Sigmoid colon (tissue), 7 donors: ENCODE measurements around the gene GFER. TPM values are rescaled to one million over a fixed set of nuclear protein-coding genes. Genes with fewer than 3 reads are reported as not detected.

Source experiments
- DNase-seq: peaks from one replicate; pipeline ENCODE4 v3.0.0-alpha.2; 2019
- H3K27ac ChIP-seq, 4 donors: fragments of 200-600 bp; sonication (generic); one replicate each; pipeline ENCODE4 v1.5.1; 2016 to 2019; ENCODE audit warnings: mild to moderate bottlenecking in 1 of 4
- H3K27me3 ChIP-seq, 3 donors: fragments of 200-600 bp; sonication (generic); one replicate each; pipeline ENCODE4 v1.5.1; 2019; ENCODE audit warnings: mild to moderate bottlenecking in 1 of 3
- H3K36me3 ChIP-seq, 4 donors: fragments of 200-600 bp; sonication (generic); one replicate each; pipeline ENCODE4 v1.5.1; 2016 to 2019
- H3K4me1 ChIP-seq, 4 donors: fragments of 200-600 bp; sonication (generic); one replicate each; pipeline ENCODE4 v1.5.1; 2017 to 2019
- H3K4me3 ChIP-seq, 4 donors: fragments of 200-600 bp; sonication (generic); one replicate each; pipeline ENCODE4 v1.5.1; 2017 to 2019; ENCODE audit warnings: mild to moderate bottlenecking in 2 of 4, moderate library complexity in 1 of 4
- H3K9me3 ChIP-seq, 4 donors: fragments of 200-600 bp in 3 of 4; sonication (generic) in 3 of 4; one replicate each; pipeline versions ENCODE4 v1.5.1 to v1.6.1; 2013 to 2019
- CTCF ChIP-seq, 4 experiments: fragments of 450-650 bp in 3 of 4; fragments of 200-600 bp in 1 of 4; IDR thresholded peaks; one replicate each; pipeline ENCODE4 v1.5.1; 2016 to 2019; ENCODE audit warnings: antibody characterized with exemption in 4 of 4, mild to moderate bottlenecking in 3 of 4, moderate library complexity in 2 of 4
- EP300 ChIP-seq, 4 donors: sonication (generic); formaldehyde crosslinking; IDR thresholded peaks; one replicate each; pipeline ENCODE4 v1.6.1; 2017; ENCODE audit warnings: antibody characterized with exemption in 4 of 4
- POLR2A ChIP-seq, 2 donors: fragments of 450-650 bp; IDR thresholded peaks; one replicate each; pipeline ENCODE4 v1.6.1; 2016; ENCODE audit warnings: antibody characterized with exemption in 2 of 2, mild to moderate bottlenecking in 2 of 2, moderate library complexity in 2 of 2
- POLR2AphosphoS5 ChIP-seq, 4 donors: sonication (generic); formaldehyde crosslinking; IDR thresholded peaks; one replicate each; pipeline ENCODE4 v1.6.1; 2017; ENCODE audit warnings: antibody characterized with exemption in 4 of 4
- WGBS, 2 donors: extraction: QIAGEN DNeasy Blood & Tissue Kit; methylation state at CpG; one replicate each; pipeline ENCODE4 v1.1.7; 2013; 5-methylcytosine and 5-hydroxymethylcytosine counted together
- intact Hi-C: fragments of 100-400 bp; cut with DNase I; formaldehyde crosslinking; loops from one replicate; pipeline ENCODE4 v1.15.1; 2023
- polyA plus RNA-seq, 3 donors: library from polyadenylated mRNA; stranded (reverse); fragments of 200-250 nt; gene quantifications; one replicate each; pipeline ENCODE4 v1.2.3, GENCODE V29; 2013
- total RNA-seq, 4 donors: library from RNA; depleted of rRNA; stranded (reverse); fragments of >200 nt; gene quantifications; one replicate each; pipeline ENCODE4 v1.1.0, GENCODE V29; 2016
- donor health status: healthy with polysubstance abuse.
- donor health status: Bipolar disorder and iron deficiency.
- donor health status: healthy.

GFER gene
- total and polyA plus RNA-seq, 7 donors: 17.5 to 125 (median 23.8) TPM

GRCh38 chr16:1977875-1978268, 6.1 kb upstream of the GFER start:
- no peak overlapping the region for H3K27ac ChIP-seq
- DNase-seq: no peak
- 95 to 97% methylated on average over 18 of the region's 18 CpGs for WGBS, 2 donors
- H3K36me3 ChIP-seq: peaks cover 43 to 52% (median 45%) of the 10 kb centered on the region in 4 donors
- peaks cover 35 to 90% (median 71%) of the 10 kb centered on the region in 3 donors for H3K27me3 ChIP-seq
- H3K4me1 ChIP-seq: peaks cover 0 to 18% (median 11%) of the 10 kb centered on the region in 4 donors
- H3K9me3 ChIP-seq: no peaks in the 10 kb centered on the region
- TF ChIP-seq POLR2A (IDR thresholded peaks at IDR 0.05) (no peak), CTCF (IDR thresholded peaks at IDR 0.05) (no peak), POLR2AphosphoS5 (IDR thresholded peaks at IDR 0.05) (no peak), EP300 (IDR thresholded peaks at IDR 0.05) (no peak)
- intact Hi-C loops: no loop called here
- H3K4me3 ChIP-seq: no peak overlapping the region

GRCh38 chr16:1978476-1979120, 5.4 kb upstream of the GFER start:
- Histone ChIP-seq H3K9me3 (no peaks in the 10 kb centered on the region), H3K4me3 (no peak overlapping the region), H3K27ac (no peak overlapping the region), H3K27me3 (peaks cover 35 to 94% (median 71%) of the 10 kb centered on the region in 3 donors), H3K36me3 (peaks cover 43 to 52% (median 45%) of the 10 kb centered on the region in 4 donors), H3K4me1 (peaks cover 0 to 17% (median 10%) of the 10 kb centered on the region in 4 donors)
- intact Hi-C loops: no loop called here
- no peak for DNase-seq
- 35 to 74% methylated on average over 37 of the region's 37 CpGs for WGBS, 2 donors
- TF ChIP-seq CTCF (IDR thresholded peaks at IDR 0.05) (no peak), EP300 (IDR thresholded peaks at IDR 0.05) (no peak), POLR2AphosphoS5 (IDR thresholded peaks at IDR 0.05) (no peak), POLR2A (IDR thresholded peaks at IDR 0.05) (no peak)

- intact Hi-C loops: no loop called here
Measured at GRCh38 chr16:1979271-1980029, 4.5 kb upstream of the GFER start.

GRCh38 chr16:1980030-1980769, 3.8 kb upstream of the GFER start:
- TF ChIP-seq POLR2A (IDR thresholded peaks at IDR 0.05) (no peak), EP300 (IDR thresholded peaks at IDR 0.05) (no peak), CTCF (IDR thresholded peaks at IDR 0.05) (no peak), POLR2AphosphoS5 (IDR thresholded peaks at IDR 0.05) (no peak)
- intact Hi-C loops: no loop called here
- Histone ChIP-seq H3K27ac (no peak overlapping the region), H3K4me3 (no peak overlapping the region), H3K9me3 (no peaks in the 10 kb centered on the region), H3K4me1 (peaks cover 0 to 27% (median 20%) of the 10 kb centered on the region in 4 donors), H3K27me3 (peaks cover 35 to 81% (median 71%) of the 10 kb centered on the region in 3 donors), H3K36me3 (peaks cover 33 to 39% (median 35%) of the 10 kb centered on the region in 4 donors)
- 3 to 7% methylated on average over 53 of the region's 53 CpGs for WGBS, 2 donors
- no peak for DNase-seq

More at GRCh38 chr16:1979271-1980029, 4.5 kb upstream of the GFER start:
- DNase-seq: no peak
- 6 to 23% methylated on average over 70 of the region's 70 CpGs for WGBS, 2 donors
- TF ChIP-seq POLR2AphosphoS5 (IDR thresholded peaks at IDR 0.05): peak in 1 of 4 donors; percentile 38
- TF ChIP-seq CTCF (IDR thresholded peaks at IDR 0.05): no peak
- TF ChIP-seq POLR2A (IDR thresholded peaks at IDR 0.05): peak in 1 of 2 donors; percentile 51
- H3K4me1 ChIP-seq: peaks cover 0 to 19% (median 12%) of the 10 kb centered on the region in 4 donors
- H3K27ac ChIP-seq: no peak overlapping the region
- H3K27me3 ChIP-seq: peaks cover 35 to 88% (median 71%) of the 10 kb centered on the region in 3 donors
- no peak overlapping the region for H3K4me3 ChIP-seq
- H3K36me3 ChIP-seq: peaks cover 40 to 46% (median 42%) of the 10 kb centered on the region in 4 donors
- no peaks in the 10 kb centered on the region for H3K9me3 ChIP-seq
